B cell (primary cell): ENCODE data around the gene HDAC11.

Source experiments
- CTCF ChIP-seq: fragments of 200-600 bp; IDR thresholded peaks from one replicate; pipeline ENCODE4 v1.8.0; 2022; ENCODE audit warnings: antibody characterized with exemption, mild to moderate bottlenecking
- EZH2 ChIP-seq: IDR thresholded peaks from 2 replicates; pipeline ENCODE4 v1.6.1; 2012; ENCODE audit warnings: borderline replicate concordance, low read depth, mild to moderate bottlenecking, moderate library complexity, low read length; ENCODE audit not compliant: insufficient read depth, poor library complexity, severe bottlenecking

- TF ChIP-seq CTCF (no peak), EZH2 (no peak)
Observed at GRCh38 chr3:13506239-13506638, 26.1 kb downstream of the HDAC11 start.
